GM19240 (cell line): ENCODE data around the gene TMEM208.

Experiments used
- DNase-seq: peaks from one replicate; pipeline ENCODE4 v3.0.0; 2011; ENCODE audit warnings: low spot score; ENCODE audit not compliant: insufficient read length

Gene TMEM208

GRCh38 chr16:67235816-67236562, 9.1 kb downstream of the TMEM208 start:
- no peak for DNase-seq

GRCh38 chr16:67236563-67237395, 9.8 kb downstream of the TMEM208 start:
- DNase-seq: peak; percentile 30

DNA sequence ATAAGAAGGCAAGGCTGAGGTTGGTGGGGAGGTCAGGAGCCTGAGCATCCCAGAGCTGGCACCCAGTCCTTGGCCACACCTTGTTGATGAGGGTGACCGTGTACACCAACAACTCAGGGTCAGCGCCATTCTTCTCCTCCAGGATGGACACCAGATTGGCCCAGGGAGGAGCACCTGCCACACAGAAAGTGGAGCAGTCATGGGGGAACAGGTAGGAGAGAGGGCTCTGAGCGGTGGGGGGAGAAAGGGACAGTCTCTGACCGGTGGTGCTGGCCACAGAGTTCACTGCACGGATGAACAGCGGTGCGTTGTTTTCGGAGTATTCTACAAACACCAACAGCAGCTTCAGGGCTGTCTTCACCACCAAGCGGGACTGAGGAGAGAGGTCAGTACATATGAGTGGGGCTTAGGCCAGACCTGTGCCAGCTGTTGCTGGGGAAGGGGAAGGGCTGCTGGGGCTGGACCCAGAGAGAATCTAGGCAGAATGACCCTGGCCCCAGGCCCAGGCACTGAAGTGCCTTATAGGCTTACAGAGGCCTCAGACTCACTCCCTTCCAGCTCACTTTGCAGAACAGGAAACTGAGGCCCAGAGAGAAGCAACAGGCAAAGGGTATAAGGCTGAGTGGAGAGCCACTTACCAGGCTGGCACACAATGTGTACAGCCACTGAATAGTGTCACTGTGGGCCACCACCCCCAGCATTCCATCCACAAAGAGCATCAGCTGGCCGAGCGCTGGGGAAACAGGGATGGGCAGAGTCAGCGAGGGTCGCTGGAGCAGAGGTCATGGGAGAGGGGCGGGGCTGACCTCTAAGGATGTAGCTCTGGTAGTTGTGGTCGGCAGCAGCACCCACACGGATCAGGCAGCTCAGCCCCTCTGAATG, 10.7 kb downstream of the TMEM208 start:
- DNase-seq: no peak

- no peak for DNase-seq
These were observed 11.3 kb downstream of the TMEM208 start for GRCh38 chr16:67238278-67238575.

- DNase-seq: no peak
These were observed 12.0 kb downstream of the TMEM208 start for GRCh38 chr16:67238806-67239470.

DNA sequence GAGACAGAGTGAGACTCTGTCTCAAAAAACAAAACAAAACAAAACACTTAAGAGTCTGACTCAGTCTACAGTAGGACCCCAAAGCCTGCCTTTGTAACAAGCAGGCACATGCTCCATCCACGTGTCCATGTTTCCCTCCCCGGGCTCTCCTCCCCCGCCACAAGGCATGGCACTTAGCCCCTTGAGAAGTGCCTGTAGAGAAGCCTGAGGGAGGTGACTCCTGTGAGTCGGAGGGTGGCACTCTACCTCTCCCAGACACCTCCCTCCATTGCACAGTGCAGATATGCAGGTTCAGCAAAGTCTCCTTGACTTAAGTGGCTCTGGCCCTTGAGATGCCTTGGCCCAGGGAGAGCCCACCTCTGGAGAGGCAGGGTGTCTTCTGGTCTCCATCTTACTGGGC, 13.6 kb downstream of the TMEM208 start:
- no peak for DNase-seq

DNA sequence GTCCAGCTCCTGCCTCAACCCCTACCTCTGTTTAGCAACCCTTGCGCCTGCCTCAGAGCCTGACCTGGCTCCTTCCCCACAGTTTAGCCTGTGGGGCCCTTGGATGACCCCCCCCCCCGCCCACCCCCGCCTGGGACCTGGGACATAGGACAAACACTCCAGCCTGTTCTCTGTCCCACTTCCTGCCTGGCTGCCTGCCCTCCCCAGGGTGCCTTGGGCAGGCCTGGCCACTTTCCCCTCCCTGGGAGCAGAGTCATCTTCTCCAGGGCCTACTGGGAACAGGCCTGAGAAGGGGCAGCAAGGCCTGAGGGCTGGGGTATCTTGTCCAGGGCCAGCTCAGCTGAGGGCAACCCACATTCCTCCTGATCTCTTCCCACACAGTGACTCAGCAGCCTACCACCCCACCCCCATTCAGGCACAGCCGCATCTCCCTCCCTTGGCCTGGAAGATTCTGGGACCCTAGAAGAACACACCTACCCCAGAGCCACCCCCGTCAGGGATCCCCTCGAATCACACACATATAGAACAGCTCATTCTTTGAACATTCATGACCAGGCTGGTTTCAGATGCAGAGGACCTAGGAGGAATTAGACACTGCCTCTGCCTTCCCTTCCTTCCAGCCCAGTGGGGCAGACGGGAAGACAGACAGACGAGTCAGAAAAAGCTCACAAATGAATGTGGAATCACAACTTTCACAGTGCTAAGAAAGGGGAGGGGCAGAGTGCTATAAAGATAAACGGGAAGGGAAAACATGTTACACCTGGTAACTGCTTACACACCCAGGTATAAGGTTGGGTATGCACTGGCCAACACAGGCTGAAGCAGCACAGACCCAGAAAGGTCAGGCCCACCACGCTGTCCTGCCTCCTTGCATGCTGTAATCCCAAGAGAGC, 14.3 kb downstream of the TMEM208 start:
- DNase-seq: no peak

DNA sequence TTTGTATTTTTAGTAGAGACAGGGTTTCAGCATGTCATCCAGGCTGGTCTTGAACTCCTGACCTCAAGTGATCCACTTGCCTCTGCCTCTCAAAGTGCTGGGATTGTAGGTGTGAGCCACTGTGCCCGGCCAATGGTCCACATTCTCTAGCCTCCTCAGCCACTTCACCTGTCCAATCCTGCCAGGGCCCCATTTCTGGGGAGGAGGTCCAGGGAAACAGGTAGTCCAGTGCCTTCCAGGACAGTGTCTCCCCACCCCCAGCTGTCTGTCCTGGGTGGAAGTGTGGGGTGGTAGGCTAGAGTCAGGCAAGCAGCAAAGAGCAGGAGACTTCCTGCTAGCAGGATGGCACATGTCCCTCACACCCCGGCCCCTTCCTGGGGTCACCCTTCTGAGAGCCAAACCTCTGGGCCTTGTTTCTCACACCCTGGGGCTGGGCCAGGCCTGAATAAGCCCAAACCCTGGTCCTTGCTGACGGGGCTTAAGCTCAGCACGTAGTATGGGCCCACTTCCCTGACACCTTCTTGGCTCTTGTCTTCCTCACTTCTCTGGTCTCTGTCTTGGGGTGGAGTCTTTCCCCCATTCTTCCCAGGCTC, 15.3 kb downstream of the TMEM208 start:
- DNase-seq: no peak

DNA sequence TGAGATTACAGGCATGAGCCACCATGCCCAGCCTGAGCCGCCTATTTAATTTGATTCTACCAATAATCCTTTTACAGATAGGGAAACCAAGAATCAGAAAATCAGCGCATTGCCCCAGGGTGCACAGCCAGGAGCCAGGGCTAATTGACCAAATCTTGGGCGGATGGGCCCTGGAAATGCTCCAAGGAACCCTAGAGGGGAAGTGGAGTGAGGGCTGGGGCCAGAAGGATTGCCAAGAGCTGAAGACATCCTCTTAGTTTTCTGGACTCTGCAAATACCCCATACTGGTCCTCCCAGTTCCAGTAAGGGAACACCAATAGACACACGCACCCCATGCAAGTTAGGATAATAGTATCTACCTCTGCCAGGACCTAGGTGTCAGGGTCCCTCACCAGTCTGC, 16.6 kb downstream of the TMEM208 start:
- no peak for DNase-seq

- DNase-seq: peak; percentile 94
These were observed 17.7 kb downstream of the TMEM208 start for GRCh38 chr16:67244387-67245185.

DNA sequence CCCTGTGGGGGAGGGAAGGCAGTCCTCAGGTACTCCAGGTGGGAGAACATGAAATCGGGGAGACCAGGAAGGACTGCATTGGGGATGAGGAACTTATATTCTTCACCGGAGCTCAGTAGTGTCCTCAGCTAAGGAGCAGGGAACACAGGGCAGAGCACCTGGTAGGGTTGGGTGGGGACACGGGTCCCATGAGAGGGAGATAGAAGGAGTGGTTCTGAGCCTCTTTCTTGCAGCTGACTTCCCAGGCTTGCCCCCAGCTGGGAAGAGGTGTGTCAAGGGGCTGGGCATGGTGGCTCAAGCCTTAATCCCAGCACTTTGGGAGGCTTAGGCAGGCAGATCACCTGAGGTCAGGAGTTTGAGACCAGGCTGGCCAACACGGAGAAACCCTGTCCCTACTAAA, 18.3 kb downstream of the TMEM208 start:
- no peak for DNase-seq

DNA sequence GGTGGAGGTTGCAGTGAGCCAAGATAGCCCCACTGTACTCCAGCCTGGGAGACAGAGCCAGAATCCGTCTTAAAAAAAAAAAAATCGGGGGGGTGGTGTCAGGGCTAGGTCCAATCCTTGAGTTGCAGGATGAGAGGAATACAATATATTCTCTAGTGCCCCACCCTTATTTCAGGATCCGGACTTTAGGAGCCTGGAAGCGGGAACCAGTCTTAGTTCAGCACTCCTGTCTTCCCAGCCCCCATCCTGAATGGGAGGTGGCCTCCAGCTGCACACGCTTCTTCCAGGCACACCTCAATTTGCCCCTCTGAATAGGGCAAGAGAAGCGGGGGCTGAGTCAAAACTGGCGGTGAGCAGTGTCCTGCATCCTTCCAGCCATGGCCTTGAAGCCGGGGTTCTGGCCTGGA, 18.7 kb downstream of the TMEM208 start:
- DNase-seq: peak; percentile 34

DNA sequence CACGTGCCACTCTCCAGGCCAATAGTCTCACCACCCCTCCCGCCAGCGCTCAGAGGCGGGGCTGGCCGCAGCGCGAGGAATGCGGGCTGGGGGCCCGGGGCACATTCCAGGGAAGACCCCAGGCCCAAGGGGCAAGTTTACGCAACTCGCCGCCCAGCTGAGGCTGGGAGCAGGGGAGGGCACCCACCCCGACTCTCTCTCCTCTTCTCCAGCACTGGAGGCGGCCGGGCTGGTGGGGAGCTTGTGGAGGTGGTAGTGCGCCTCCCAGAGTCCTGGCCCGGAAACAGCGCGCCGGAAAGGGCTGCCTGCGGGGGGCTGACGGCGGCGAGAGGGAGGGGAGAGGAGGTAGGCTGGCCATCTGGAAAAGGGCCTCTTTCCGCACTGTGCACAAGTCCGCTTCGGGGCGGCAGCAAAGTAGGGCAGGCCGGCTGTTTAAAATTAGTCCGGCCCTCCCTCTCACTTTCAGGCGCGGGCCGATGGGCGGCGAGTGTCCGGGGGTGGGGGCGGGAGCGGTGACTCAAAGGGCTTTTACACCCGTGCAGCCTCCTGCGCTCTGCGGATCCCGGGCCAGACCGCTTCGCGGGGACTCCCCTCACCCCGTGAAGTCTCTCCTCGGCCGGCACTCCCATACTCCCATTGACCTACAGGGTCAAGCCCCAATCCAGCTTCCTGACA, 19.3 kb downstream of the TMEM208 start:
- DNase-seq: peak; percentile 52

- no peak for DNase-seq
These were observed 19.8 kb downstream of the TMEM208 start for GRCh38 chr16:67246756-67247191.

DNA sequence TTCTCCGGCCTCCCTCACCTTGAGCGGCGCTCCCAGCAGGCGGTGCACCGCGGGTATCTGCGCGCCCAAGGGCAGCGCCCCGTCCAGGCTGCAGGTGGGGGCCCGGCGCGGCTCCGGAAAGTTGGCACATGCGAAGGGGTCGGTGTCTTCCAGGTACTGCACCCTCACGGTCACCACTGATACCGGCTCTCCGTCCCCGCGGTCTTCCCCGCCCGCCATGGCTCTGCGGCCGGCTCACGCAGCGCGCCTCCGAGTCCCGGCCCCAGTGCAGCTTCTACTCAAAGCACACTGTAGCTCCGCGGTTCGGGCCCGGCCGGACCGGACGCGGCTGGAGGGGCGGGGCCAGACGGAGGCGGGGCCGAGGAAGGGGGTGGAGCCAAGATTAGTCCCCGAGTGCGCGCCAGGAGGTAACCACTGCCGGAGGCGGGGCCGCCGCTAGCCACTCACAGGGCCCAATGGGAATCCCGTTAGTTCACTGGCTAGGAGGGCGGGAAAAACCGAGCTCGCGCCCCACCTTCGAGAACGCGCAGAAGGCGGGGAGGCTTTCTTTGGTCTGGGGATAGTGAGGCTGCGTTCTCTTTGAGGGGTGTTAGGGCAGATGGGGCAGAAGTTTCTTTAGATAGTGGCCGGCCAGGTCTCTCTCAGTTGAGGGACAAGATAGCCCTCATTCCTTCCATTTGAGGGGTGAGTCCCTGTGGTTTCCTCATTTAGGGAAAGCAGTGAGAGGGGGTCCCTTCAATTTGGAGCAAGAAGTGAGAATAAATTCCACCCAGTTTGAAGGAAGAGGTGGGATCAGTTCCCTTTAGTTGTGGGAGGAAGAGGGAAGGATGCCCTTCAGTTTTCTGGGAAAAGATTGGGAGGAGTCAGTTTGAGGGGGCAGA, 20.5 kb downstream of the TMEM208 start, which contains the start of gene FHOD1:
Gene FHOD1 (minus strand): TSS at position 290 of the 881 bp plus-strand sequence. CDS start 71 bp downstream, at position 219.
- DNase-seq: peak; percentile 97

DNA sequence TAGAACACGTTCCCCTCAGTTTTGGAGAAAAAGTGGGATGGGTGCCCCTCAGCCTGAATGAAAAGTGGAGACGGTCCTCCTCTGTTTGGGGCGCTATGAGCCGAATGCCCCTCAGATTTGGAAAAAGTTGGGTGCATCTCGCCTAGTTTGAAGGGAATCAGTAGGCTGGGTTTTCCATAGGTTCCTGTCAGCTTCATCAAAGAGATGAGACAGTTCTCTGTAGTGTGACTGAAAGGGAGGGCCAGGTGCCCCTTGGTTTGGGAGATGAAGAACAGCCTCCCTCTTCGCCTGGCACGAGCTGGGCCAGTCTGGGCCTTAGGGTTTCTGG, 21.1 kb downstream of the TMEM208 start:
- no peak for DNase-seq

DNA sequence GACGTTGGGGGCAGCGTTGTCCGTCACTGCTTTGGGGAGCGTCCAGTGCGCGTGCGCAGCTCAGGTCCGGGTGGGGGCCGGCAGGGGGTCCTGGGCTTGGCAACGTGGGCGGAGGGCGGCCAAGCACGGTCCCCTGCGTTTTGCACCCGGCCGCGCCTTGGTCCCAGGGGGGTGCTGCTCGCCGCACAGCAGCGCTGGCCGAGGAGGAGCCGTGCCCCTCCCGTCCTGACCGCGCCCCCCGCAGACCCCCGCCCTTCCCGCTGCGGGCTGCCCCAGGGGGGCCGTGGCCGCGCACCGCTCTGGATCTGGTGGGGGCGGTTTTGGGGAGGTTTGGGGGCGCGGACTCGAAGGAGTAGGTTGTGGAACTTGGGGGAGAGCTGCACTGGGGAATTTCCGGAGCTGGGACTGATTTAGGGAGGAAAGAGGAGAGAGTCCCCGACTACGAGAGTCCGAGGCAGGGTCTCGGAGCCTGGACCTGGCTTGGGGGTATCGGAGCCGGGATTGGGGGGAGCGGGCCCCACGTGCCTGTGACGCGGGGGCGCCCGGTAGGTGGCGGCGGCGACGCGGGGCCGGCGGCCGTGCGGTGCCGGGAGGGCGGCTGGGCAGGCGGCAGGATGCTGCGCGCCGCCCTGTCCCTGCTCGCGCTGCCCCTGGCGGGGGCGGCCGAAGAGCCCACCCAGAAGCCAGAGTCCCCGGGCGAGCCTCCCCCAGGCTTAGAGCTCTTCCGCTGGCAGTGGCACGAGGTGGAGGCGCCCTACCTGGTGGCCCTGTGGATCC, 21.7 kb downstream of the TMEM208 start, which contains the start of gene SLC9A5:
Gene SLC9A5 (plus strand): TSS at position 579 of the 777 bp plus-strand sequence. CDS start 36 bp downstream, at position 615.
- DNase-seq: no peak
